GM10266 (cell line): ENCODE results near the gene GMDS.

ENCODE experiments used
- DNase-seq: peaks from one replicate; pipeline ENCODE4 v3.0.0; 2012; ENCODE audit errors: extremely low spot score
- TF ChIP-seq, protein P1 (sequence below): IDR thresholded peaks from 2 replicates; pipeline ENCODE4 v1.5.1; 2012; ENCODE audit warnings: mild to moderate bottlenecking, low read depth; ENCODE audit not compliant: control insufficient read depth, insufficient read depth; ENCODE audit errors: missing control alignments

Gene GMDS

DNA sequence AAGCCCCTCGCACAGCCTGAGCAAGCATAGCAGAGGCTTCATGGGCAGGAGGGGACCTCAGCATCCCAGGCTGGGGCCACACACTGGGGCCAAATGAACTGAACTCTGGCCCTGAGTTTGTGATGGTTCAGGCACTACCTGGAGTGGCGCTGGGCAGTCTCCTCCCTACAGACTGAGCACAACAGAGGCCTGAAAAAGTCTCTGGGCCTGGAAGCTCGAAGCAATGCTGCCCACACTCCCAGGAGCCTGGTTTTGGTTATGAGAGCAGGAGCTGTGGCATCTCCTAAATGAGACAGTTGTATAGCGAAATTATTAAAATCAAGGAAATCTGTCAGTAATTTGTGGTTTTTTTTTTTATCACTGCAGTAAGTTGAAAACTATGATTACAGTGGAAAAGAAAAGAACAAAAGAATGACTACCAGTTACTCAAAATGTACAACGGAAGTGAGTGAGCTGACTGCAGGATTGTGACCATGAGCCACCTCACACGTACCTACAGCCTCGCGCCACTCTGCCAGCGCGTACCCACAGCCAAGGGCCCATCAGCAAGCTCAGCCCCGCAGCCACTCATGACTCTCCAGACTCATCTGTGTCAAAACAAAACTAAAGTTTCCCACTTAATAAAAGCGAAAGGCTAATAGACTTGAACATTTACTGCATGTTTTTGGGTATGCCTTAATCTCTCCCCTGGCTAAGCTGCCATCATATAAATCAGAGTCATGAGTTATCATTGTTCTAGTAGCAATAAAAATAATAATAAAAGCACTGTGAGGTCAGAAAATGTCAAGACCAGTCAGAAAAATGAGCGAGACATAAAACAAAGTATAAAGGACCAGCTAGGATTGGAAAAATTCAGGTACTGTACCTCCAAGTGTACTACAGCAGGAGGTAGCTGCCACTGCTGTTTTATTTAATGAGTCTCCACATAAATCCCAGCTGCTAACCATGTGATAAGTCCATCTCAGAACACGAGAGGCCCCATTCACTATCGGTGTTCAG is 458.7 kb downstream of the GMDS start:
- DNase-seq: no peak
- TF ChIP-seq, protein P1, sequence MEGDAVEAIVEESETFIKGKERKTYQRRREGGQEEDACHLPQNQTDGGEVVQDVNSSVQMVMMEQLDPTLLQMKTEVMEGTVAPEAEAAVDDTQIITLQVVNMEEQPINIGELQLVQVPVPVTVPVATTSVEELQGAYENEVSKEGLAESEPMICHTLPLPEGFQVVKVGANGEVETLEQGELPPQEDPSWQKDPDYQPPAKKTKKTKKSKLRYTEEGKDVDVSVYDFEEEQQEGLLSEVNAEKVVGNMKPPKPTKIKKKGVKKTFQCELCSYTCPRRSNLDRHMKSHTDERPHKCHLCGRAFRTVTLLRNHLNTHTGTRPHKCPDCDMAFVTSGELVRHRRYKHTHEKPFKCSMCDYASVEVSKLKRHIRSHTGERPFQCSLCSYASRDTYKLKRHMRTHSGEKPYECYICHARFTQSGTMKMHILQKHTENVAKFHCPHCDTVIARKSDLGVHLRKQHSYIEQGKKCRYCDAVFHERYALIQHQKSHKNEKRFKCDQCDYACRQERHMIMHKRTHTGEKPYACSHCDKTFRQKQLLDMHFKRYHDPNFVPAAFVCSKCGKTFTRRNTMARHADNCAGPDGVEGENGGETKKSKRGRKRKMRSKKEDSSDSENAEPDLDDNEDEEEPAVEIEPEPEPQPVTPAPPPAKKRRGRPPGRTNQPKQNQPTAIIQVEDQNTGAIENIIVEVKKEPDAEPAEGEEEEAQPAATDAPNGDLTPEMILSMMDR: no peak

- TF ChIP-seq, protein P1: no peak
- no peak for DNase-seq
Observed at GRCh38 chr6:1784422-1784884, 461.0 kb downstream of the GMDS start.

- TF ChIP-seq, protein P1: no peak
- no peak for DNase-seq
Observed at GRCh38 chr6:1781817-1782184, 463.6 kb downstream of the GMDS start.

DNA sequence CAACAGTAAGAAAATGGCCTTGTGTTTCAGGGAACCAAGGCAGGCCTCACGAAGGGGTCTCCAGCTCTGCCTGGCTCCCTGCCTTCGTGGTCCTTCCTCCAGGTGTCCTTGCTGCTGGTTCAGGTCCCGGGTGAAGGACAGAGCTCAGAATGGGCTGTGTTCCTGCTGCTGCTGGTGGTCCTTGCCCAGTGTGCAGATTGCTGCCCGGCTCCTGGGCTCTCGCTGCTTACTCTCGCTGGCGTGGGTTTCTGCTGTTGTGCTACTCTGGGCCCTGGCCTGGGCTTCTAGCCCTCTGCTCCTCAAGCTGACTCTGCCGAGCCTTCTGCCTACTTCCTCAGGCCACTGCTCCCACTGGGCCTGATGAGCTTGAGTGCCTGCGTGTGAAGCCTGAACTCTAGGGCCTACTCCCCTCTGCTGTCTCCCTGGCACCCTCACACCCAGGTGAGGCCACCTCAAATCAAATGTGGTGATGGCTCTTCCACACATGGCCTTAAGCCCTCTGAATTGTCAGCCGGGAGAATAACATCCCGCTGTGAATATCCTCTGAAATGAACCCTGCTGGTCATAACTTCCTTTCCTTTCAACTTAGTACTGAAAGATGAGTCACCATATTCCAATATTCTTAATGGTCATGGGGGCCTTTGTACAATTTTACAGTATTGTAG is 464.1 kb downstream of the GMDS start:
- TF ChIP-seq, protein P1: no peak
- DNase-seq: no peak

- TF ChIP-seq, protein P1: no peak
- no peak for DNase-seq
Observed at GRCh38 chr6:1780251-1780867, 465.0 kb downstream of the GMDS start.

DNA sequence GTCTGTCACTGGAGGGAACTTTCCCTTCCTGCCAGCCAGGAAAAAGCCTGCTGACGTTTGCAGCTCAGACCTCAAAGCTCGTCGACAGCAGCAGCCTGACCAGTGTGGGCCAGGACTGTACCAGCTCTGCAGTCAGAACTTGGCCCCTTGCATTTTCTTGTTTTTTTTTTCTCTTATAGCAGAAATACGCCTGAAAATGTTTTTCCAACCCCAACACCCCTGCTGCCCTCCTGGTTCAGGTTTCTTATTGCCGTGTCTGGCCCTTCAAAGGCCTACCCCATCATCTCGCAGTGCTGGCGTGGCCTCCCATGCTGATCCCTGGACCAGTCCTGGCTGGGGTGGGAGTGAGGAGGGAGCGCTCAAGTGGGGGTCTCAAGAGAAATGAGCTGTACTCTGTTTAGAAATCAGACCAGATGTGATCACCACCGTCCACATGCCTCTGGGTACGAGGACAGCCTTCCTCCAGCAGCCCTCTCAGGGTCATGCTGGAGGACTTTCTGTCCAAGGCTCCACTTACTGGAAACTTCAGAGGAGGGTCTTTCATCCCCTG is 466.6 kb downstream of the GMDS start:
- TF ChIP-seq, protein P1: no peak
- no peak for DNase-seq
